Panc1 (cell line): ENCODE results near the gene CYCS. TPM values are rescaled to one million over a fixed set of nuclear protein-coding genes. Genes with fewer than 3 reads are reported as not detected.
"Not testable (repeated sequence)": the region's sequence is repeated elsewhere in the genome, so short reads cannot be mapped to it uniquely, and the experiment has no call there.

Experiments used
- ATAC-seq: fragments of 200-7000 bp; cut with Tn5 transposase; 2 replicates; pipeline ENCODE4 v1.9.1; 2020; ENCODE audit warnings: mild to moderate bottlenecking, moderate library complexity
- BruUV-seq: library from RNA; stranded (reverse); fragments of 400-500 nt; replicated peaks from 2 replicates; lab custom pipeline; 2021; lab: Mats Ljungman, UMichigan
- CTCF ChIA-PET: fragments of 300-600 bp; sonication (Branson Sonifier 250); formaldehyde crosslinking; loops from one replicate; lab custom pipeline; 2022; ENCODE audit warnings: antibody characterized with exemption; lab: Charles Lee
- POLR2A ChIA-PET: fragments of 300-600 bp; sonication (Branson Sonifier 250); formaldehyde crosslinking; loops from one replicate; lab custom pipeline; 2022; ENCODE audit warnings: antibody characterized with exemption; lab: Charles Lee
- DNase-seq: peaks from one replicate; pipeline ENCODE4 v3.0.0-alpha.2; 2010; ENCODE audit warnings: low read depth, low spot score
- H3K27ac ChIP-seq: 2 replicates; pipeline ENCODE4 v1.5.1; 2011; ENCODE audit warnings: mild to moderate bottlenecking, low read length, inconsistent platforms
- H3K27me3 ChIP-seq: fragments of 200-500 bp; sonication (Bioruptor generic); 2 replicates; pipeline ENCODE4 v1.6.0; 2014; ENCODE audit warnings: low read length, inconsistent platforms; ENCODE audit not compliant: control insufficient read depth, insufficient read depth
- H3K36me3 ChIP-seq: fragments of 200-500 bp; sonication (Bioruptor generic); 2 replicates; pipeline ENCODE4 v1.5.1; 2014; ENCODE audit warnings: inconsistent platforms, mild to moderate bottlenecking, low read length, moderate library complexity; ENCODE audit not compliant: control insufficient read depth, insufficient read depth
- H3K4me1 ChIP-seq: 2 replicates; pipeline ENCODE4 v1.5.1; 2011; ENCODE audit warnings: inconsistent platforms, mild to moderate bottlenecking, low read length, moderate library complexity; ENCODE audit not compliant: control insufficient read depth, insufficient read depth
- H3K4me3 ChIP-seq, 2 experiments: 2 replicates each; pipeline ENCODE4 v1.5.1; 2011 to 2012; ENCODE audit warnings: low read depth in 2 of 2, low read length in 2 of 2, mild to moderate bottlenecking in 2 of 2, inconsistent platforms in 1 of 2, moderate library complexity in 1 of 2
- H3K9me3 ChIP-seq: fragments of 200-500 bp; sonication (Bioruptor generic); 2 replicates; pipeline ENCODE4 v1.5.1; 2014; ENCODE audit warnings: low read depth, mild to moderate bottlenecking, inconsistent platforms, low read length, moderate library complexity; ENCODE audit not compliant: control insufficient read depth, insufficient read depth
- POLR2AphosphoS5 ChIP-seq: IDR thresholded peaks from 2 replicates; pipeline ENCODE4 v1.6.1; 2012; ENCODE audit warnings: mild to moderate bottlenecking, low read depth, low read length, moderate library complexity
- SIN3A ChIP-seq: IDR thresholded peaks from 2 replicates; pipeline ENCODE4 v1.6.1; 2012; ENCODE audit warnings: low read depth, mild to moderate bottlenecking, low read length, moderate library complexity, borderline replicate concordance; ENCODE audit not compliant: insufficient read depth
- TCF7L2 ChIP-seq: IDR thresholded peaks from 2 replicates; pipeline ENCODE4 v1.6.1; 2011; ENCODE audit warnings: mild to moderate bottlenecking, low read depth, low read length, inconsistent platforms
- in situ Hi-C: cut with HindIII; loops from 2 replicates; pipeline ENCODE4 v1.10.0; 2016; ENCODE audit warnings: low sequenced_read_pairs, low pct_unique_long_range_greater_than_20kb
- intact Hi-C: fragments of 100-400 bp; cut with micrococcal nuclease; formaldehyde crosslinking; loops from one replicate; pipeline ENCODE4 v1.10.0; 2022; ENCODE audit not compliant: unreplicated experiment
- total RNA-seq: library from RNA; stranded (reverse); gene quantifications from one replicate; pipeline ENCODE4 v1.2.1, GENCODE V29; 2021; ENCODE audit not compliant: unreplicated experiment
- TF ChIP-seq, protein P1 (sequence below): fragments of 450-650 bp; IDR thresholded peaks from 2 replicates; pipeline ENCODE4 v1.5.1; 2017; ENCODE audit warnings: mild to moderate bottlenecking
- TF ChIP-seq, protein P2 (sequence below), 2 experiments: IDR thresholded peaks; 2 replicates each; pipeline ENCODE4 v1.6.1; 2011 to 2012; ENCODE audit warnings: low read depth in 2 of 2, control low read depth in 1 of 2, low read length in 1 of 2, mild to moderate bottlenecking in 1 of 2, moderate library complexity in 1 of 2; ENCODE audit not compliant: insufficient read depth in 1 of 2

The CYCS gene
- total RNA-seq, 1 experiment from 2014 or later, result 245 TPM

DNA sequence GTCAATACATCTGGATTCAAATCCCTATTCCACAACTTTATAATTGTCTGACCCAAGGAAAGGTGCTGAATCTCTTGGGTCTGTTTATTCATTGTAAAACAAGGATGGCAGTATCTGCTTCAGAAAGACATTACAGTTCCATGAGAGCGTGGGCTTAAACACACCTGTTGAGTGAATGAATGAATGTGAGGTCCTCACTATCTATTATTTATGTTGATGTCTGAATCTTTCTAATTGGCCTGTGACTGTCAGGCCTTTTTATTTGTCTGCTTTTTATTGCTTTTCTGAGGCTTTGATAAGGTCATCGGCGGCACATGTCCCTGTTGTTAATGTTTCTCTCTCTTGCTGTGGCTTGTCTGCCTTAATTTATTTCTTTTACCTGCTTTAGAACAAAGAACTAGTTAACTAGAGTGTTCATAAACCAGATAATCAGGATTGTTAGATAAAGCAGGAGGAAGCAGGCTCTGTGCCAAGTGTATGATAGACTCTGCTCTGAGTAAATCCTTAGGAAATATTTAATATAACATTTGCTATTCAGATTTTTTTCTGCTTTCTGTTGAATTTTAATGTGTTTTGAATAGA lies 42.3 kb upstream of the CYCS start:
- H3K27ac ChIP-seq, result no peak overlapping the region
- H3K4me3 ChIP-seq, result no peak overlapping the region
- DNase-seq (no peak), ATAC-seq (no peak)
- in situ Hi-C loops, result no loop called here
- intact Hi-C loops, result no loop called here
- ChIA-PET CTCF (no interaction called here), POLR2A (no interaction called here)
- no TSS peak for BruUV-seq
- no peaks in the 10 kb centered on the region for H3K9me3 ChIP-seq
- H3K4me1 ChIP-seq, result no peaks in the 10 kb centered on the region
- no peaks in the 10 kb centered on the region for H3K36me3 ChIP-seq
- H3K27me3 ChIP-seq, result no peaks in the 10 kb centered on the region
- TF ChIP-seq POLR2AphosphoS5, result no peak
- TF ChIP-seq, protein P1, sequence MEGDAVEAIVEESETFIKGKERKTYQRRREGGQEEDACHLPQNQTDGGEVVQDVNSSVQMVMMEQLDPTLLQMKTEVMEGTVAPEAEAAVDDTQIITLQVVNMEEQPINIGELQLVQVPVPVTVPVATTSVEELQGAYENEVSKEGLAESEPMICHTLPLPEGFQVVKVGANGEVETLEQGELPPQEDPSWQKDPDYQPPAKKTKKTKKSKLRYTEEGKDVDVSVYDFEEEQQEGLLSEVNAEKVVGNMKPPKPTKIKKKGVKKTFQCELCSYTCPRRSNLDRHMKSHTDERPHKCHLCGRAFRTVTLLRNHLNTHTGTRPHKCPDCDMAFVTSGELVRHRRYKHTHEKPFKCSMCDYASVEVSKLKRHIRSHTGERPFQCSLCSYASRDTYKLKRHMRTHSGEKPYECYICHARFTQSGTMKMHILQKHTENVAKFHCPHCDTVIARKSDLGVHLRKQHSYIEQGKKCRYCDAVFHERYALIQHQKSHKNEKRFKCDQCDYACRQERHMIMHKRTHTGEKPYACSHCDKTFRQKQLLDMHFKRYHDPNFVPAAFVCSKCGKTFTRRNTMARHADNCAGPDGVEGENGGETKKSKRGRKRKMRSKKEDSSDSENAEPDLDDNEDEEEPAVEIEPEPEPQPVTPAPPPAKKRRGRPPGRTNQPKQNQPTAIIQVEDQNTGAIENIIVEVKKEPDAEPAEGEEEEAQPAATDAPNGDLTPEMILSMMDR, result no peak
- TF ChIP-seq SIN3A, result no peak
- no peak for TF ChIP-seq TCF7L2
- TF ChIP-seq, protein P2, sequence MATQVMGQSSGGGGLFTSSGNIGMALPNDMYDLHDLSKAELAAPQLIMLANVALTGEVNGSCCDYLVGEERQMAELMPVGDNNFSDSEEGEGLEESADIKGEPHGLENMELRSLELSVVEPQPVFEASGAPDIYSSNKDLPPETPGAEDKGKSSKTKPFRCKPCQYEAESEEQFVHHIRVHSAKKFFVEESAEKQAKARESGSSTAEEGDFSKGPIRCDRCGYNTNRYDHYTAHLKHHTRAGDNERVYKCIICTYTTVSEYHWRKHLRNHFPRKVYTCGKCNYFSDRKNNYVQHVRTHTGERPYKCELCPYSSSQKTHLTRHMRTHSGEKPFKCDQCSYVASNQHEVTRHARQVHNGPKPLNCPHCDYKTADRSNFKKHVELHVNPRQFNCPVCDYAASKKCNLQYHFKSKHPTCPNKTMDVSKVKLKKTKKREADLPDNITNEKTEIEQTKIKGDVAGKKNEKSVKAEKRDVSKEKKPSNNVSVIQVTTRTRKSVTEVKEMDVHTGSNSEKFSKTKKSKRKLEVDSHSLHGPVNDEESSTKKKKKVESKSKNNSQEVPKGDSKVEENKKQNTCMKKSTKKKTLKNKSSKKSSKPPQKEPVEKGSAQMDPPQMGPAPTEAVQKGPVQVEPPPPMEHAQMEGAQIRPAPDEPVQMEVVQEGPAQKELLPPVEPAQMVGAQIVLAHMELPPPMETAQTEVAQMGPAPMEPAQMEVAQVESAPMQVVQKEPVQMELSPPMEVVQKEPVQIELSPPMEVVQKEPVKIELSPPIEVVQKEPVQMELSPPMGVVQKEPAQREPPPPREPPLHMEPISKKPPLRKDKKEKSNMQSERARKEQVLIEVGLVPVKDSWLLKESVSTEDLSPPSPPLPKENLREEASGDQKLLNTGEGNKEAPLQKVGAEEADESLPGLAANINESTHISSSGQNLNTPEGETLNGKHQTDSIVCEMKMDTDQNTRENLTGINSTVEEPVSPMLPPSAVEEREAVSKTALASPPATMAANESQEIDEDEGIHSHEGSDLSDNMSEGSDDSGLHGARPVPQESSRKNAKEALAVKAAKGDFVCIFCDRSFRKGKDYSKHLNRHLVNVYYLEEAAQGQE (IDR thresholded peaks at IDR 0.05; ENCODE audit: insufficient read depth in 1 of 2, low read depth in 2 of 2, low read length in 1 of 2), result no peak

DNA sequence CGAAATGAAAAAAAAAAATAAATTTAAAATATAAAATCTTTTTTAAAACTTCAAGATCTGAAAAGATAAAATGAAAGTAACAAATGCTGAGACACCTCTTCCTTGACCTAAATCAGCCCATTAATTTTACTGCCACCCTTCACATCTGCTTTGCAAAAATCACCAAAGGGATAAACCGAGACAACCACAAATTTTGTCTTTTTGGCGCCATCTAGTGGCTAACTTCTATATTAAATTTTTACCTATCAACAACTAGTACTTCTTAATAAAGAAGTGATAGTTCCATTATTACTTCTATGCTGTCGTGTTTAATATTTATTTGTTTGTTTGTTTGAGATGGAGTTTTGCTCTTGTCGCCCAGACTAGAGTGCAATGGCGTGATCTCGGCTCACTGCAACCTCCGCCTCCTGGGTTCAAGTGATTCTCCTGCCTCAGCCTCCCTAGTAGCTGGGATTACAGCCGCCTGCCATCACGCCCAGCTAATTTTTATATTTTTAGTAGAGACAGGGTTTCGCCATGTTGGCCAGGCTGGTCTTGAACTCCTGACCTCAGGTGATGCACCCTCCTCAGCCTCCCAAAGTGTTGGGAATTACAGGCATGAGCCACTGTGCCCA lies 35.0 kb upstream of the CYCS start:
- DNase-seq, H3K27ac ChIP-seq, in situ Hi-C loops, H3K27me3 ChIP-seq, H3K4me3 ChIP-seq, BruUV-seq, H3K9me3 ChIP-seq, H3K4me1 ChIP-seq, ATAC-seq, CTCF ChIA-PET, intact Hi-C loops, H3K36me3 ChIP-seq: not testable (repeated sequence)
- TF ChIP-seq, protein P1, result peak; percentile 67
- POLR2A ChIA-PET, result interaction anchor here (0.7 kb wide), 1 partner anchor 46 kb away, joined by 4 read pairs; no protein-coding TSS in a partner anchor
